A673 (cell line): ENCODE data around the gene TRIM66.

Experiments
- EZH2 ChIP-seq: fragments of 200-600 bp; sonication (generic); IDR thresholded peaks from 2 replicates; pipeline ENCODE4 v1.6.1; 2017; ENCODE audit warnings: borderline replicate concordance, low read depth, mild to moderate bottlenecking, mixed read lengths, antibody characterized with exemption, low read length; ENCODE audit not compliant: poor library complexity, severe bottlenecking
- TF ChIP-seq, protein P1 (sequence below): fragments of 300-800, 200-600 bp; sonication (generic); conservative IDR thresholded peaks from 2 replicates; pipeline ENCODE4 v1.5.1; 2017; ENCODE audit warnings: low read depth, mild to moderate bottlenecking, antibody characterized with exemption, low read length, moderate library complexity, mixed read lengths

DNA sequence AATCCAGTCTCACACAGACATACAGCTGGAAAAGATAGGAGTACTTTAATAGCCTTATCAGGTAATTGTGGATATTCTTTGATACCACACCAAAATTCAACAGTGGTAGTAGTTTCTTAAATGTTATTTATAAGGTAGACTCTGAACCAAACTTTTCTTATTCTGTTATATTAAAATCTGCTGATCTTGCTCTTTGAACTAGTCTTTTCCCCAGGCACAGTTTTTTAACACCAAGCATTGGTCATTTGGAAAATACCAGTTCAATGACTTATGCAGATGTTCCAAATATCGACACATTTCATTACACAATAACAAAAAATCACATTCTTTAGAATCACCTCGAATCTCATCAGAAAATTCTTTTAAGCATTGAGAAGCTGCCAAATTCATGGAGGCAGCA lies 7.6 kb downstream of the TRIM66 start:
- TF ChIP-seq, protein P1, sequence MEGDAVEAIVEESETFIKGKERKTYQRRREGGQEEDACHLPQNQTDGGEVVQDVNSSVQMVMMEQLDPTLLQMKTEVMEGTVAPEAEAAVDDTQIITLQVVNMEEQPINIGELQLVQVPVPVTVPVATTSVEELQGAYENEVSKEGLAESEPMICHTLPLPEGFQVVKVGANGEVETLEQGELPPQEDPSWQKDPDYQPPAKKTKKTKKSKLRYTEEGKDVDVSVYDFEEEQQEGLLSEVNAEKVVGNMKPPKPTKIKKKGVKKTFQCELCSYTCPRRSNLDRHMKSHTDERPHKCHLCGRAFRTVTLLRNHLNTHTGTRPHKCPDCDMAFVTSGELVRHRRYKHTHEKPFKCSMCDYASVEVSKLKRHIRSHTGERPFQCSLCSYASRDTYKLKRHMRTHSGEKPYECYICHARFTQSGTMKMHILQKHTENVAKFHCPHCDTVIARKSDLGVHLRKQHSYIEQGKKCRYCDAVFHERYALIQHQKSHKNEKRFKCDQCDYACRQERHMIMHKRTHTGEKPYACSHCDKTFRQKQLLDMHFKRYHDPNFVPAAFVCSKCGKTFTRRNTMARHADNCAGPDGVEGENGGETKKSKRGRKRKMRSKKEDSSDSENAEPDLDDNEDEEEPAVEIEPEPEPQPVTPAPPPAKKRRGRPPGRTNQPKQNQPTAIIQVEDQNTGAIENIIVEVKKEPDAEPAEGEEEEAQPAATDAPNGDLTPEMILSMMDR, result no peak
- no peak for TF ChIP-seq EZH2
